ENCODE data around the gene GAS6.
"Not testable (repeated sequence)": the region's sequence is repeated elsewhere in the genome, so short reads cannot be mapped to it uniquely, and the experiment has no call there.

GAS6 gene

GRCh38 chr13:113837560-113838355, 26.1 kb downstream of the GAS6 start:
- peak; percentile 96 for DNase-seq (ENCODE audit: low spot score)

GRCh38 chr13:113836768-113837559, 26.9 kb downstream of the GAS6 start:
- peak; percentile 72 for DNase-seq (ENCODE audit: low spot score)

- DNase-seq (ENCODE audit: low spot score): peak; percentile 76
Measured at GRCh38 chr13:113835461-113836270, 28.2 kb downstream of the GAS6 start.

GRCh38 chr13:113834496-113835200, 29.2 kb downstream of the GAS6 start:
- no peak for DNase-seq (ENCODE audit: low spot score)

- DNase-seq (ENCODE audit: low spot score): not testable (repeated sequence)
Measured at GRCh38 chr13:113834006-113834405, 29.9 kb downstream of the GAS6 start.

- DNase-seq (ENCODE audit: low spot score): no peak
Measured at GRCh38 chr13:113833111-113833830, 30.6 kb downstream of the GAS6 start.

- no peak for DNase-seq (ENCODE audit: low spot score)
Measured at GRCh38 chr13:113832631-113833030, 31.2 kb downstream of the GAS6 start.

- DNase-seq (ENCODE audit: low spot score): no peak
Measured at GRCh38 chr13:113832205-113832604, 31.7 kb downstream of the GAS6 start.

GRCh38 chr13:113831061-113831460, 32.8 kb downstream of the GAS6 start:
- DNase-seq (ENCODE audit: low spot score): no peak

- DNase-seq (ENCODE audit: low spot score): not testable (repeated sequence)
Measured at GRCh38 chr13:113830426-113830950, 33.4 kb downstream of the GAS6 start.

- DNase-seq (ENCODE audit: low spot score): no peak
Measured at GRCh38 chr13:113828282-113828825, 35.5 kb downstream of the GAS6 start.

- DNase-seq (ENCODE audit: low spot score): no peak
Measured at GRCh38 chr13:113827021-113827420, 36.9 kb downstream of the GAS6 start.

GRCh38 chr13:113826446-113826845, 37.4 kb downstream of the GAS6 start:
- DNase-seq (ENCODE audit: low spot score): not testable (repeated sequence)

GRCh38 chr13:113825841-113826240, 38.0 kb downstream of the GAS6 start:
- no peak for DNase-seq (ENCODE audit: low spot score)

- DNase-seq (ENCODE audit: low spot score): no peak
Measured at GRCh38 chr13:113823771-113824170, 40.1 kb downstream of the GAS6 start.

GRCh38 chr13:113822956-113823744, 40.7 kb downstream of the GAS6 start:
- DNase-seq (ENCODE audit: low spot score): no peak

GRCh38 chr13:113822266-113822665, 41.6 kb downstream of the GAS6 start:
- no peak for DNase-seq (ENCODE audit: low spot score)

GRCh38 chr13:113821847-113822246, 42.0 kb downstream of the GAS6 start:
- no peak for DNase-seq (ENCODE audit: low spot score)

- DNase-seq (ENCODE audit: low spot score): peak; percentile 91
Measured at GRCh38 chr13:113820813-113821651, 42.8 kb downstream of the GAS6 start.

Data from AG08395 (cell line).